ENCODE results near the gene FNDC5.
"Not testable (repeated sequence)": the region's sequence is repeated elsewhere in the genome, so short reads cannot be mapped to it uniquely, and the experiment has no call there.

The FNDC5 gene

GRCh38 chr1:32870615-32871363 is at the start of gene FNDC5:
TSS of gene FNDC5 (minus strand) at chr1:32870912.
- intact Hi-C loops (cut with DNase I) = no loop called here

GRCh38 chr1:32919811-32920733 is 49.4 kb upstream of the FNDC5 start:
- intact Hi-C loops (cut with DNase I) = no loop called here
- no peak for DNase-seq

More at GRCh38 chr1:32870615-32871363, at the start of gene FNDC5:
- DNase-seq = peak in 1 of 10 donors; percentile 82

- intact Hi-C loops (cut with DNase I) = no loop called here
- no peak for DNase-seq
Measured at GRCh38 chr1:32918179-32918578, 47.5 kb upstream of the FNDC5 start.

- intact Hi-C loops (cut with DNase I) = no loop called here
- no peak for DNase-seq
Measured at GRCh38 chr1:32917521-32917920, 46.8 kb upstream of the FNDC5 start.

GRCh38 chr1:32915766-32916706 is 45.3 kb upstream of the FNDC5 start:
- DNase-seq = no peak
- intact Hi-C loops (cut with DNase I) = no loop called here

GRCh38 chr1:32910319-32910718 is 39.6 kb upstream of the FNDC5 start:
- DNase-seq = peak in 1 of 10 donors; percentile 16
- intact Hi-C loops (cut with DNase I) = no loop called here

GRCh38 chr1:32907435-32907834 is 36.7 kb upstream of the FNDC5 start:
- intact Hi-C loops (cut with DNase I) = no loop called here
- DNase-seq = no peak

GRCh38 chr1:32906654-32907053 is 35.9 kb upstream of the FNDC5 start:
- DNase-seq = no peak
- intact Hi-C loops (cut with DNase I) = no loop called here

GRCh38 chr1:32905588-32905987 is 34.9 kb upstream of the FNDC5 start:
- DNase-seq; intact Hi-C loops (cut with DNase I): not testable (repeated sequence)

- intact Hi-C loops (cut with DNase I) = no loop called here
- no peak for DNase-seq
Measured at GRCh38 chr1:32904797-32905196, 34.1 kb upstream of the FNDC5 start.

- DNase-seq = peak in 1 of 10 donors; percentile 37
- intact Hi-C loops (cut with DNase I) = no loop called here
Measured at GRCh38 chr1:32903991-32904785, 33.5 kb upstream of the FNDC5 start.

- peak in 1 of 10 donors; percentile 50 for DNase-seq
- intact Hi-C loops (cut with DNase I) = no loop called here
Measured at GRCh38 chr1:32902535-32902920, 31.8 kb upstream of the FNDC5 start.

- intact Hi-C loops (cut with DNase I) = no loop called here
- no peak for DNase-seq
Measured at GRCh38 chr1:32901823-32902534, 31.3 kb upstream of the FNDC5 start.

GRCh38 chr1:32900956-32901822 is 30.5 kb upstream of the FNDC5 start, which contains the start of gene TMEM54:
TSS of gene TMEM54 (minus strand) at chr1:32901389. CDS start at chr1:32901238, 151 bp downstream.
- intact Hi-C loops (cut with DNase I) = no loop called here
- peak in 3 of 10 donors; percentile 72 to 90 (median 80) for DNase-seq

- intact Hi-C loops (cut with DNase I) = no loop called here
Measured at GRCh38 chr1:32900371-32900955, 29.8 kb upstream of the FNDC5 start.

GRCh38 chr1:32899586-32900296 is 29.0 kb upstream of the FNDC5 start:
- intact Hi-C loops (cut with DNase I) = no loop called here
- DNase-seq = peak in 2 of 10 donors; percentile 32 to 66

More at GRCh38 chr1:32900371-32900955, 29.8 kb upstream of the FNDC5 start:
- peak in 2 of 10 donors; percentile 67 to 80 for DNase-seq

- DNase-seq = peak in 2 of 10 donors; percentile 31 to 62
- intact Hi-C loops (cut with DNase I) = no loop called here
Measured at GRCh38 chr1:32898958-32899357, 28.2 kb upstream of the FNDC5 start.

Data from posterior cingulate gyrus (tissue), 11 donors.